HepG2 (cell line): ENCODE data around the gene DMKN. TPM values are rescaled to one million over a fixed set of nuclear protein-coding genes. Genes with fewer than 3 reads are reported as not detected.

Experiments used
- ATF1 ChIP-seq: IDR thresholded peaks from 2 replicates; pipeline ENCODE4 v1.6.1; 2016; ENCODE audit warnings: mild to moderate bottlenecking, control low read depth
- CREM ChIP-seq, 2 experiments: sonication (generic) in 1 of 2; formaldehyde crosslinking in 1 of 2; IDR thresholded peaks; 2 replicates each; pipeline versions ENCODE4 v1.4.0 to v1.6.1; 2016 to 2020; ENCODE audit warnings: antibody characterized with exemption in 1 of 2, mild to moderate bottlenecking in 1 of 2, missing genetic modification reagents in 1 of 2
- ELF1 ChIP-seq: sonication (generic); formaldehyde crosslinking; IDR thresholded peaks from 2 replicates; pipeline ENCODE4 v1.4.0; 2020; ENCODE audit warnings: missing genetic modification reagents
- FIP1L1 ChIP-seq: fragments of 200-400 bp; formaldehyde crosslinking; IDR thresholded peaks from 2 replicates; pipeline ENCODE4 v1.6.1; 2018; ENCODE audit warnings: low read depth, mild to moderate bottlenecking, low read length, moderate library complexity, borderline replicate concordance; ENCODE audit not compliant: insufficient read depth
- GTF2F1 ChIP-seq: fragments of 150-350 bp; IDR thresholded peaks from 2 replicates; pipeline ENCODE4 v1.6.1; 2014; ENCODE audit warnings: low read length
- JDP2 ChIP-seq: sonication (generic); formaldehyde crosslinking; IDR thresholded peaks from 2 replicates; pipeline ENCODE4 v1.8.1; 2022; ENCODE audit warnings: missing genetic modification reagents, borderline replicate concordance
- NBN ChIP-seq: fragments of 450-650 bp; conservative IDR thresholded peaks from 2 replicates; pipeline ENCODE4 v1.6.1; 2017
- NFYC ChIP-seq: IDR thresholded peaks from 2 replicates; pipeline ENCODE4 v1.6.1; 2016; ENCODE audit warnings: missing genetic modification reagents, missing compliant biosample characterization
- PTBP1 ChIP-seq: fragments of 200-400 bp; formaldehyde crosslinking; IDR thresholded peaks from 2 replicates; pipeline ENCODE4 v1.6.1; 2018; ENCODE audit warnings: low read length, low read depth; ENCODE audit not compliant: poor library complexity, severe bottlenecking
- RFXANK ChIP-seq: IDR thresholded peaks from 2 replicates; pipeline ENCODE4 v1.6.1; 2016
- SIX4 ChIP-seq: sonication (generic); formaldehyde crosslinking; IDR thresholded peaks from 2 replicates; pipeline ENCODE4 v1.4.0; 2020; ENCODE audit warnings: missing genetic modification reagents
- SMYD3 ChIP-seq: sonication (generic); formaldehyde crosslinking; IDR thresholded peaks from 2 replicates; pipeline ENCODE4 v1.8.1; 2023; ENCODE audit warnings: mild to moderate bottlenecking, missing genetic modification reagents
- SNRNP70 ChIP-seq: fragments of 200-400 bp; formaldehyde crosslinking; IDR thresholded peaks from 2 replicates; pipeline ENCODE4 v1.6.1; 2017; ENCODE audit warnings: mild to moderate bottlenecking, low read depth, low read length, moderate library complexity
- ZBTB8A ChIP-seq: sonication (generic); formaldehyde crosslinking; IDR thresholded peaks from 2 replicates; pipeline ENCODE4 v1.4.0; 2020; ENCODE audit warnings: mild to moderate bottlenecking, low read depth, missing genetic modification reagents, borderline replicate concordance
- ZFP36 ChIP-seq: fragments of 150-350 bp; IDR thresholded peaks from 2 replicates; pipeline ENCODE4 v1.6.1; 2018; ENCODE audit warnings: borderline replicate concordance, low read length, low read depth; ENCODE audit not compliant: partially characterized antibody
- ZNF30 ChIP-seq: sonication (generic); formaldehyde crosslinking; IDR thresholded peaks from 2 replicates; pipeline ENCODE4 v1.5.0; 2020; ENCODE audit warnings: mild to moderate bottlenecking, missing genetic modification reagents
- ZNF317 ChIP-seq: sonication (generic); formaldehyde crosslinking; IDR thresholded peaks from 2 replicates; pipeline ENCODE4 v1.5.0; 2020; ENCODE audit warnings: mild to moderate bottlenecking, missing genetic modification reagents
- ZNF350 ChIP-seq: sonication (generic); formaldehyde crosslinking; IDR thresholded peaks from 2 replicates; pipeline ENCODE4 v1.4.0; 2020; ENCODE audit warnings: mild to moderate bottlenecking, low read depth, missing genetic modification reagents, borderline replicate concordance
- ZNF432 ChIP-seq: sonication (generic); formaldehyde crosslinking; IDR thresholded peaks from 2 replicates; pipeline ENCODE4 v1.5.0; 2020; ENCODE audit warnings: missing genetic modification reagents, mild to moderate bottlenecking, borderline replicate concordance
- ZNF460 ChIP-seq: sonication (generic); formaldehyde crosslinking; IDR thresholded peaks from 2 replicates; pipeline ENCODE4 v1.5.1; 2020; ENCODE audit warnings: missing genetic modification reagents, mild to moderate bottlenecking, borderline replicate concordance
- ZNF563 ChIP-seq: sonication (generic); formaldehyde crosslinking; IDR thresholded peaks from 2 replicates; pipeline ENCODE4 v1.8.0; 2022; ENCODE audit warnings: mild to moderate bottlenecking, moderate library complexity, missing genetic modification reagents
- ZNF839 ChIP-seq: sonication (generic); formaldehyde crosslinking; IDR thresholded peaks from 2 replicates; pipeline ENCODE4 v1.4.0; 2020; ENCODE audit warnings: missing genetic modification reagents, mild to moderate bottlenecking, borderline replicate concordance
- ZSCAN30 ChIP-seq: sonication (generic); formaldehyde crosslinking; IDR thresholded peaks from 2 replicates; pipeline ENCODE4 v1.5.0; 2020; ENCODE audit warnings: mild to moderate bottlenecking, missing genetic modification reagents
- polyA plus RNA-seq, 8 experiments: library from polyadenylated mRNA; depleted of rRNA in 3 of 8; stranded (reverse) in 7 of 8; unstranded in 1 of 8; fragments of >200 nt; fragmentation: Illumina TruSeq in 4 of 8; extraction: Trizol in 4 of 8; gene quantifications; 2 replicates each; pipeline versions ENCODE4 v1.2.1 to v1.2.3, GENCODE V29; 2011 to 2016; ENCODE audit warnings: low read depth in 4 of 8, missing spikeins in 1 of 8, mixed read lengths in 1 of 8; ENCODE audit not compliant: insufficient read depth in 1 of 8
- total RNA-seq, 5 experiments: library from RNA; depleted of rRNA; stranded (reverse); fragments of >200 nt; fragmentation: Illumina TruSeq; extraction: Trizol; gene quantifications; 2 replicates each; pipeline ENCODE4 v1.2.3, GENCODE V29; 2016; ENCODE audit warnings: low read depth in 1 of 5
- TF ChIP-seq, protein P1 (sequence below): IDR thresholded peaks from 2 replicates; pipeline ENCODE4 v1.6.1; 2016
- TF ChIP-seq, protein P2 (sequence below): sonication (generic); formaldehyde crosslinking; IDR thresholded peaks from 2 replicates; pipeline ENCODE4 v1.4.0; 2020; ENCODE audit warnings: mild to moderate bottlenecking, low read depth, missing genetic modification reagents
- TF ChIP-seq, protein P3 (sequence below): sonication (generic); formaldehyde crosslinking; IDR thresholded peaks from 2 replicates; pipeline ENCODE4 v1.4.0; 2020; ENCODE audit warnings: missing genetic modification reagents; ENCODE audit errors: not compliant biosample characterization
- TF ChIP-seq, protein P4 (sequence below): sonication (generic); formaldehyde crosslinking; IDR thresholded peaks from 2 replicates; pipeline ENCODE4 v1.5.1; 2020; ENCODE audit warnings: missing genetic modification reagents, mild to moderate bottlenecking, borderline replicate concordance

Gene DMKN
- total and polyA plus RNA-seq, 2 of the 13 experiments (the other 11 are each of a cell fraction or from before 2014, with no cell fraction given): 50.8 to 57.1 TPM

DNA sequence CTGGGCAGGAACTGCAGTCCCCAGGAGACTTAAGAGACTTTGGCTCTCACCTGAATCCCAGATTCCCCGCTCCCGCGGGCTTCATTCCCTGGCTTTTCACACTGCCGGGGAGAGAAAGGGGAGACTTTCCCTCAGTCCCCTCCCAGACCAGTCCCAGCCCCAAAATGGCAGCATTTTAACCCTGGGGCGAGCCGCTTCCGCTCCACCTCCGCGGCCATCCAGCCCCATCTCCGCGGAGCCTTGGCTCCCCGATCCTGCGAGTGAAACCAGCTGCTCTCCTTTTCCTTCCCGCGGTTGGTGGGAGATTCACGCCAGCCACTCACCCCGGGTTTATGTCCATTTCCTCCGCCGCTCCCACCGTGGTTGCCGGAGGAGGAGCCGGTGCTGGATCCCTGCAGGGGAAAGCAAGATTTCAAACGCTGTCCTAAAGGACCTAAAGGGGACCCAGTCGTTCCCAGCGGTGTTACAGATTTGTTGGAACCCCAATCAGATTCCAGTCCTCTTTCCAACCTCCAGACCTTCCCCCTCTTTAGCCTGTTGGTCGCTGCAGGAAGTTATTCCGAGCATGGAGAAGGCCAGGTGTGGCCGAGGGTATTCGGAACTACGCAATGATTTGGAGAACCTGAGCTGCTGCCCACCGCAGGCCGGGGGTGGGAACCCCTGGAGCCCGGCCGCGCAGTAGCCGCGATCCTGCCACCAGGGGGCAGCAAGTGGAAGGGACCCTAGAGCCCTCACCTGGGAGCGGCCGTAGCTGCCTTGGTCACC, 3.4 kb downstream of the DMKN start (continued):
- TF ChIP-seq JDP2 (CRISPR knock-in tag) (no peak), NFYC (no peak), RFXANK (CRISPR knock-in tag) (no peak), GTF2F1 (no peak), ZFP36 (no peak), ZNF563 (CRISPR knock-in tag) (peak; percentile 19; the same call in 1 of the 2 replicates), ZSCAN30 (CRISPR knock-in tag) (no peak), SIX4 (CRISPR knock-in tag) (no peak), ELF1 (no peak), NBN (no peak), CREM (IDR thresholded peaks at IDR 0.05) (no peak), CREM (CRISPR knock-in tag; IDR thresholded peaks at IDR 0.05) (no peak), ZNF432 (CRISPR knock-in tag) (no peak), SNRNP70 (no peak), ZNF317 (CRISPR knock-in tag) (no peak), ZNF460 (CRISPR knock-in tag) (no peak), SMYD3 (no peak), FIP1L1 (no peak), ZNF30 (CRISPR knock-in tag) (no peak), ZNF350 (CRISPR knock-in tag) (peak; percentile 65; the same call in 1 of the 2 replicates), ZBTB8A (CRISPR knock-in tag) (peak; percentile 29; the same call in 1 of the 2 replicates), ZNF839 (CRISPR knock-in tag) (peak; percentile 66; the same call in 1 of the 2 replicates), ATF1 (CRISPR knock-in tag) (no peak), PTBP1 (no peak)
- TF ChIP-seq, protein P1, sequence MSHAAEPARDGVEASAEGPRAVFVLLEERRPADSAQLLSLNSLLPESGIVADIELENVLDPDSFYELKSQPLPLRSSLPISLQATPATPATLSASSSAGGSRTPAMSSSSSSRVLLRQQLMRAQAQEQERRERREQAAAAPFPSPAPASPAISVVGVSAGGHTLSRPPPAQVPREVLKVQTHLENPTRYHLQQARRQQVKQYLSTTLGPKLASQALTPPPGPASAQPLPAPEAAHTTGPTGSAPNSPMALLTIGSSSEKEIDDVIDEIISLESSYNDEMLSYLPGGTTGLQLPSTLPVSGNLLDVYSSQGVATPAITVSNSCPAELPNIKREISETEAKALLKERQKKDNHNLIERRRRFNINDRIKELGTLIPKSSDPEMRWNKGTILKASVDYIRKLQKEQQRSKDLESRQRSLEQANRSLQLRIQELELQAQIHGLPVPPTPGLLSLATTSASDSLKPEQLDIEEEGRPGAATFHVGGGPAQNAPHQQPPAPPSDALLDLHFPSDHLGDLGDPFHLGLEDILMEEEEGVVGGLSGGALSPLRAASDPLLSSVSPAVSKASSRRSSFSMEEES: 0 out of 2 replicates have a peak, but pooled peaks have one; percentile 52
- TF ChIP-seq, protein P2, sequence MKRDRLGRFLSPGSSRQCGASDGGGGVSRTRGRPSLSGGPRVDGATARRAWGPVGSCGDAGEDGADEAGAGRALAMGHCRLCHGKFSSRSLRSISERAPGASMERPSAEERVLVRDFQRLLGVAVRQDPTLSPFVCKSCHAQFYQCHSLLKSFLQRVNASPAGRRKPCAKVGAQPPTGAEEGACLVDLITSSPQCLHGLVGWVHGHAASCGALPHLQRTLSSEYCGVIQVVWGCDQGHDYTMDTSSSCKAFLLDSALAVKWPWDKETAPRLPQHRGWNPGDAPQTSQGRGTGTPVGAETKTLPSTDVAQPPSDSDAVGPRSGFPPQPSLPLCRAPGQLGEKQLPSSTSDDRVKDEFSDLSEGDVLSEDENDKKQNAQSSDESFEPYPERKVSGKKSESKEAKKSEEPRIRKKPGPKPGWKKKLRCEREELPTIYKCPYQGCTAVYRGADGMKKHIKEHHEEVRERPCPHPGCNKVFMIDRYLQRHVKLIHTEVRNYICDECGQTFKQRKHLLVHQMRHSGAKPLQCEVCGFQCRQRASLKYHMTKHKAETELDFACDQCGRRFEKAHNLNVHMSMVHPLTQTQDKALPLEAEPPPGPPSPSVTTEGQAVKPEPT (CRISPR knock-in tag): no peak
- TF ChIP-seq, protein P3, sequence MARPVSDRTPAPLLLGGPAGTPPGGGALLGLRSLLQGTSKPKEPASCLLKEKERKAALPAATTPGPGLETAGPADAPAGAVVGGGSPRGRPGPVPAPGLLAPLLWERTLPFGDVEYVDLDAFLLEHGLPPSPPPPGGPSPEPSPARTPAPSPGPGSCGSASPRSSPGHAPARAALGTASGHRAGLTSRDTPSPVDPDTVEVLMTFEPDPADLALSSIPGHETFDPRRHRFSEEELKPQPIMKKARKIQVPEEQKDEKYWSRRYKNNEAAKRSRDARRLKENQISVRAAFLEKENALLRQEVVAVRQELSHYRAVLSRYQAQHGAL (CRISPR knock-in tag): no peak
- TF ChIP-seq, protein P4, sequence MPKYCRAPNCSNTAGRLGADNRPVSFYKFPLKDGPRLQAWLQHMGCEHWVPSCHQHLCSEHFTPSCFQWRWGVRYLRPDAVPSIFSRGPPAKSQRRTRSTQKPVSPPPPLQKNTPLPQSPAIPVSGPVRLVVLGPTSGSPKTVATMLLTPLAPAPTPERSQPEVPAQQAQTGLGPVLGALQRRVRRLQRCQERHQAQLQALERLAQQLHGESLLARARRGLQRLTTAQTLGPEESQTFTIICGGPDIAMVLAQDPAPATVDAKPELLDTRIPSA (CRISPR knock-in tag): no peak
